ENCODE results near the gene GGA2. TPM values are rescaled to one million over a fixed set of nuclear protein-coding genes. Genes with fewer than 3 reads are reported as not detected.
A peak's percentile ranks its signal among the peaks of the same experiment; 100 is the strongest.
"Not testable (repeated sequence)": the region's sequence is repeated elsewhere in the genome, so short reads cannot be mapped to it uniquely, and the experiment has no call there.

The GGA2 gene
- total RNA-seq, 3 donors from 2014 or later: 42.9 to 72.0 (median 61.9) TPM

DNA sequence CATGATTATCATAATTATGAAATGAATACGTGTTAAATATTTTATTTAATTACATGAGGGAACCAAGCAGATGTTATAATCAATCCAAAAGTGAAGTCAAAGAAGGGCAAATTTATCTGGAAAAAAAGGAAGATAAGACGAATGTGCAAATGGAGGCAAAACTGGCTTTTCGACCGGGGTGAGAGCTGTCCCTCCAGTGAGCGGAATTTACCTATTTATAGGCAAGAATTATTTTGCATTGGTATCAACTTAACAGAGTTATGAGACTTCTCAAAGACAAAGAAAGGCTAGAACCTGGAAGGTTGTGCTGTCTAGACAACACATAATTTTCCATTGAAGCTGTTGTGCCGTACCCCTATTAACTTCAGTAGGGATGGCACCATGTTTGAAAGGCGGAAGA lies 1.4 kb upstream of the GGA2 start:
- TF ChIP-seq POLR2A (IDR thresholded peaks at IDR 0.05) (no peak), POLR2AphosphoS5 (IDR thresholded peaks at IDR 0.05) (no peak)
- TF ChIP-seq, protein P1, sequence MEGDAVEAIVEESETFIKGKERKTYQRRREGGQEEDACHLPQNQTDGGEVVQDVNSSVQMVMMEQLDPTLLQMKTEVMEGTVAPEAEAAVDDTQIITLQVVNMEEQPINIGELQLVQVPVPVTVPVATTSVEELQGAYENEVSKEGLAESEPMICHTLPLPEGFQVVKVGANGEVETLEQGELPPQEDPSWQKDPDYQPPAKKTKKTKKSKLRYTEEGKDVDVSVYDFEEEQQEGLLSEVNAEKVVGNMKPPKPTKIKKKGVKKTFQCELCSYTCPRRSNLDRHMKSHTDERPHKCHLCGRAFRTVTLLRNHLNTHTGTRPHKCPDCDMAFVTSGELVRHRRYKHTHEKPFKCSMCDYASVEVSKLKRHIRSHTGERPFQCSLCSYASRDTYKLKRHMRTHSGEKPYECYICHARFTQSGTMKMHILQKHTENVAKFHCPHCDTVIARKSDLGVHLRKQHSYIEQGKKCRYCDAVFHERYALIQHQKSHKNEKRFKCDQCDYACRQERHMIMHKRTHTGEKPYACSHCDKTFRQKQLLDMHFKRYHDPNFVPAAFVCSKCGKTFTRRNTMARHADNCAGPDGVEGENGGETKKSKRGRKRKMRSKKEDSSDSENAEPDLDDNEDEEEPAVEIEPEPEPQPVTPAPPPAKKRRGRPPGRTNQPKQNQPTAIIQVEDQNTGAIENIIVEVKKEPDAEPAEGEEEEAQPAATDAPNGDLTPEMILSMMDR (IDR thresholded peaks at IDR 0.05): no peak
- Histone ChIP-seq H3K4me1 (no peaks in the 10 kb centered on the region), H3K27me3 (no peaks in the 10 kb centered on the region), H3K27ac (no peak overlapping the region), H3K9me3 (no peaks in the 10 kb centered on the region), H3K4me3 (no peak overlapping the region), H3K36me3 (no peaks in the 10 kb centered on the region)
- DNase-seq (ENCODE audit: low spot score in 2 of 2): no peak
- intact Hi-C loops (cut with DNase I; ENCODE audit: low total_unique reads): no loop called here

DNA sequence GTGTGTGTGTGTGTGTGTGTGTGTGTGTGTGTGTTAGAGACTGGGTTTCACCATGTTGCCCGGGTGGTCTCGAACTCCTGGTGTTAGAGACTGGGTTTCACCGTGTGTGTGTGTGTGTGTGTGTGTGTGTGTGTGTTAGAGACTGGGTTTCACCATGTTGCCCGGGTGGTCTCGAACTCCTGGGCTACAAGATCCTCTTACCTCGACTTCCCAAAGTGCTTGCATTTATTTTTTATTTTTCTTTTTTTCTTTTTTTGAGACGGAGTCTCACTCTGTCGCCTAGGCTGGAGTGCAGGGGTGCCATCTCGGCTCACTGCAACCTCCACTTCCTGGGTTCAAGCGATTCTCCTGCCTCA lies 599 bp upstream of the GGA2 start:
- H3K4me3 ChIP-seq: peak overlapping the region; percentile 87 to 97 (median 96)
- H3K36me3 ChIP-seq; H3K27me3 ChIP-seq; intact Hi-C loops (cut with DNase I; ENCODE audit: low total_unique reads); H3K4me1 ChIP-seq; H3K9me3 ChIP-seq; DNase-seq (ENCODE audit: low spot score in 2 of 2): not testable (repeated sequence)
- peak overlapping the region; percentile 92 to 96 for H3K27ac ChIP-seq

DNA sequence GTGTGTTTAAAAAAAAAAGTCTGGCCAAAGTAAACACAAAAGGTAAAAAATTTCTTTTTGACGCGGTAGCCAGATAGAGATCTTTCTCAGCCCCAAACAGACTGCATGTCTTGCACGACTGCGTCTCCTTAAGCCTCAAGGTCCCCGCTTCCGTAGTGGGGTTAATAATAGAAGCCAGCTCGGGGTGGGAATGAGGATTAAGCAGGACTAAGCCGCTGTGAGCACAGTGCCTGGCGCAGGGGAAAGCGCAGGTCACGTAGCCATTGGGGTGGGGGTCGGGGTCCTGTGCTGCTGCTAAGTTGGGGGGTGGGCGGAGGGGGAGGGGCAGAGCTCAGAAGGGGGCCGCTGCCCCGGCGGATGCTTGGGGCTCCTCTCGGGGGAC lies 521 bp downstream of the GGA2 start:
- intact Hi-C loops (cut with DNase I; ENCODE audit: low total_unique reads): no loop called here
- peak overlapping the region; percentile 92 to 96 for H3K27ac ChIP-seq
- H3K27me3 ChIP-seq: no peaks in the 10 kb centered on the region
- no peak for TF ChIP-seq POLR2AphosphoS5 (IDR thresholded peaks at IDR 0.05)
- TF ChIP-seq POLR2A (IDR thresholded peaks at IDR 0.05): no peak
- TF ChIP-seq, protein P1 (IDR thresholded peaks at IDR 0.05): no peak
- H3K4me3 ChIP-seq: peak overlapping the region; percentile 87 to 97 (median 96)
- DNase-seq (ENCODE audit: low spot score in 2 of 2): no peak
- H3K36me3 ChIP-seq: no peaks in the 10 kb centered on the region
- H3K4me1 ChIP-seq: no peaks in the 10 kb centered on the region
- H3K9me3 ChIP-seq: no peaks in the 10 kb centered on the region

DNA sequence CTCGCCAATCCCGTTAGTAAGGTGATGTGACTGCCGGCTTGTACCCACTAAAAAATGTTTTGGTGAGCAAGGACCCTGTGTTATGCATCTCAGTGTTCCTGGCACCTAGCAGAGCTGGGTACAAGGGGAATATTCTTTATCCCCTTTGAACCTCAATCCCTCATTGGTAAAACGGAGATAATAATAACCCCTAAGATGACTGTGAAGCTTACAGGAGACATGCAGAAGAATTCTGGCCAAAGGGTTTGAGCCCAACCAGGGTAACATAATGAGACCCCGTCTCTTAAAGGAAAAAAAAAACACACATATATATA lies 896 bp downstream of the GGA2 start:
- Histone ChIP-seq H3K4me1 (no peaks in the 10 kb centered on the region), H3K27ac (peak overlapping the region; percentile 56 to 92)

DNA sequence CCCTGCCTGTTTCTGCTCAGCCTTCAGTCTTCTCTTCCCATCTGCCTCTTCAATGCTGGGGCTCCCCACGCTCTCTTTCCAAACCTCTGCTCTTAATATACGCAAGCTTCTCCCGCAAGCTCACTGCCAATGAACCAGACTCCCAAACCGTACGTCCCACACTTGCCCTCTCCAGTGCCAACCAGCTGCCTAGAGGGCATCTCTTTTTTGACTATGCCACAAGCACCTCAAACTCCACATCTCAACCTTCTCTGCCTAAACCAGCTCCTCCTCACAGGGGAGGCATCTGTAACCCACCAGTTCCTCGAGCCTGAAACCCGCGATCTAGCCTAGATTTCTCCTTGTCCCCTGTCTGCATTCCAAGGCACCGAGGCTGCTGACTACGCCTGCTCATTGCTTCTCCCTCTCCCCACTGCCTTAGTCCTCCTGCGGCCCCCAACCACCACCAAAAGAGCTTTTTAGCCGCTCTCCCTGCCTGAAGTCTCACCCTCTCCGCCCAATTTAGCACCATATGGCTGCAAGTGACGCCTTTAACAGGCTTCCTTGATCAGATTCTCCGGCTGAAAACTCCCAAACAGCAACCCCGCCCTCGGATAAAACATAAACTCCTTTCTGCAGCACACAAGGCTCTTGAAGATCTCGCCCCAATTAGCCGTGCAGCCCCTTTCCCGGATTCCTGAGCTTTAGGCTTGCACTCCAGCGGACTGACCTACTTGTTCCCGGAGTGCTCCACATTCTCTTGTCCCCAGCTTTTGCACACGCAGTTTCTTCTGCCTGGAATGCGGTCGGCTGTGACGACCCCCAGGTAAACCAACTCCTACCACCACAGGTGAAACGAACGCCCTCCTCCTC lies 1.5 kb downstream of the GGA2 start:
- TF ChIP-seq POLR2AphosphoS5 (IDR thresholded peaks at IDR 0.05): no peak
- TF ChIP-seq POLR2A (IDR thresholded peaks at IDR 0.05): no peak
- TF ChIP-seq, protein P1 (IDR thresholded peaks at IDR 0.05): no peak
- H3K4me3 ChIP-seq: peak overlapping the region; percentile 87 to 97 (median 96)
- no peaks in the 10 kb centered on the region for H3K36me3 ChIP-seq
- no peaks in the 10 kb centered on the region for H3K4me1 ChIP-seq
- intact Hi-C loops (cut with DNase I; ENCODE audit: low total_unique reads): no loop called here
- H3K9me3 ChIP-seq: no peaks in the 10 kb centered on the region
- no peaks in the 10 kb centered on the region for H3K27me3 ChIP-seq
- peak overlapping the region; percentile 56 to 92 for H3K27ac ChIP-seq
- no peak for DNase-seq (ENCODE audit: low spot score in 2 of 2)

More for the DNA sequence above, 896 bp downstream of the GGA2 start:
- no peaks in the 10 kb centered on the region for H3K36me3 ChIP-seq
- H3K4me3 ChIP-seq: peak overlapping the region; percentile 87 to 97 (median 96)
- TF ChIP-seq, protein P1 (IDR thresholded peaks at IDR 0.05): no peak
- TF ChIP-seq POLR2A (IDR thresholded peaks at IDR 0.05) (no peak), POLR2AphosphoS5 (IDR thresholded peaks at IDR 0.05) (no peak)
- H3K9me3 ChIP-seq: no peaks in the 10 kb centered on the region
- intact Hi-C loops (cut with DNase I; ENCODE audit: low total_unique reads): no loop called here
- no peaks in the 10 kb centered on the region for H3K27me3 ChIP-seq
- no peak for DNase-seq (ENCODE audit: low spot score in 2 of 2)

Data from breast epithelium (tissue), 4 donors.